ENCODE results near the gene SORCS2. TPM values are rescaled to one million over a fixed set of nuclear protein-coding genes. Genes with fewer than 3 reads are reported as not detected.

Gene SORCS2
- total RNA-seq, 4 donors from 2014 or later, result 0.19 to 0.85 (median 0.66) TPM

- no peak for TF ChIP-seq CTCF (IDR thresholded peaks at IDR 0.05; ENCODE audit: low read depth)
Measured at GRCh38 chr4:7715271-7716009, 523.1 kb downstream of the SORCS2 start.

GRCh38 chr4:7716010-7716721, 523.8 kb downstream of the SORCS2 start:
- TF ChIP-seq CTCF (IDR thresholded peaks at IDR 0.05; ENCODE audit: low read depth), result no peak

GRCh38 chr4:7717161-7717560, 524.8 kb downstream of the SORCS2 start:
- no peak for TF ChIP-seq CTCF (IDR thresholded peaks at IDR 0.05; ENCODE audit: low read depth)

GRCh38 chr4:7717946-7718490, 525.7 kb downstream of the SORCS2 start:
- TF ChIP-seq CTCF (IDR thresholded peaks at IDR 0.05; ENCODE audit: low read depth), result no peak

- TF ChIP-seq CTCF (IDR thresholded peaks at IDR 0.05; ENCODE audit: low read depth), result no peak
Measured at GRCh38 chr4:7719354-7720174, 527.2 kb downstream of the SORCS2 start.

- TF ChIP-seq CTCF (IDR thresholded peaks at IDR 0.05; ENCODE audit: low read depth), result no peak
Measured at GRCh38 chr4:7721984-7722551, 529.7 kb downstream of the SORCS2 start.
